Fibroblast of the aortic adventitia (primary cell): ENCODE measurements around the gene FOXP1. TPM values are rescaled to one million over a fixed set of nuclear protein-coding genes. Genes with fewer than 3 reads are reported as not detected.
A peak's percentile ranks its signal among the peaks of the same experiment; 100 is the strongest.

Source experiments
- DNase-seq: peaks from one replicate; pipeline ENCODE4 v3.0.0-alpha.2; 2010; ENCODE audit warnings: low read depth
- H3K4me3 ChIP-seq: 2 replicates; pipeline ENCODE4 v1.5.1; 2011; ENCODE audit warnings: low read depth, mild to moderate bottlenecking, control low read depth, low read length, moderate library complexity
- total RNA-seq: library from RNA; depleted of rRNA; stranded (reverse); fragments of >200 nt; gene quantifications from 2 replicates; pipeline ENCODE4 v1.2.3, GENCODE V29; 2012; ENCODE audit warnings: low replicate concordance
- TF ChIP-seq, protein P1 (sequence below): IDR thresholded peaks from 2 replicates; pipeline ENCODE4 v1.5.1; 2011; ENCODE audit warnings: mild to moderate bottlenecking, low read length, control low read depth, inconsistent platforms; ENCODE audit not compliant: insufficient read depth

The FOXP1 gene
- total RNA-seq, 1 donor: 115 TPM

DNA sequence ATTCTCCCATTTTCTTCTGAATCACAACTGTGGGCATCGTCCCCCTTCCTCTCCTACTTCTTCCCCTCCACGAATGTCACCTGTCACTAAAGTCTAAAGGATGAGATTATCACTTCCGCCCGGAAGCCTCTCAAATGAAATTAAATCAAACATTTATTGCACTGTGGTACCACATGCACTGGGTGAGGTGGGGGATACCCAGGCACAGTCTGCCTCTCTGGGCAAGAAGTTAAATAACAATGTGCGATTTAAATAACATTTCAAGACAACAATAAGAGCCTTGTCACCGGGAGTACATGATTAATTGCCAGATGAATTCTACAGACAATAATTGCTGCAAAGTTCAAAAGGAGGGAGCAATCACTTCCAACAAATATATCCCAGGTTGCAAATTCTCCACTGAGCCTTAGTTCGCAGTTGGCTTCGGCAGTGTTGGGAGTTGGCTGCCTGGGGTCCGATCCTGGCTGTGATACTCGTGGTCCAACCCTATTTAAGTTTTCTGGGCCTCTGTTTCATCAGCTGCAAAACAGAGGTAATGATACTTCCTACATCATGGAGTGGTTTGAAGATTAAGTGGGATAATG, 77.7 kb downstream of the FOXP1 start:
- TF ChIP-seq, protein P1, sequence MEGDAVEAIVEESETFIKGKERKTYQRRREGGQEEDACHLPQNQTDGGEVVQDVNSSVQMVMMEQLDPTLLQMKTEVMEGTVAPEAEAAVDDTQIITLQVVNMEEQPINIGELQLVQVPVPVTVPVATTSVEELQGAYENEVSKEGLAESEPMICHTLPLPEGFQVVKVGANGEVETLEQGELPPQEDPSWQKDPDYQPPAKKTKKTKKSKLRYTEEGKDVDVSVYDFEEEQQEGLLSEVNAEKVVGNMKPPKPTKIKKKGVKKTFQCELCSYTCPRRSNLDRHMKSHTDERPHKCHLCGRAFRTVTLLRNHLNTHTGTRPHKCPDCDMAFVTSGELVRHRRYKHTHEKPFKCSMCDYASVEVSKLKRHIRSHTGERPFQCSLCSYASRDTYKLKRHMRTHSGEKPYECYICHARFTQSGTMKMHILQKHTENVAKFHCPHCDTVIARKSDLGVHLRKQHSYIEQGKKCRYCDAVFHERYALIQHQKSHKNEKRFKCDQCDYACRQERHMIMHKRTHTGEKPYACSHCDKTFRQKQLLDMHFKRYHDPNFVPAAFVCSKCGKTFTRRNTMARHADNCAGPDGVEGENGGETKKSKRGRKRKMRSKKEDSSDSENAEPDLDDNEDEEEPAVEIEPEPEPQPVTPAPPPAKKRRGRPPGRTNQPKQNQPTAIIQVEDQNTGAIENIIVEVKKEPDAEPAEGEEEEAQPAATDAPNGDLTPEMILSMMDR: no peak
- no peak overlapping the region for H3K4me3 ChIP-seq
- no peak for DNase-seq

DNA sequence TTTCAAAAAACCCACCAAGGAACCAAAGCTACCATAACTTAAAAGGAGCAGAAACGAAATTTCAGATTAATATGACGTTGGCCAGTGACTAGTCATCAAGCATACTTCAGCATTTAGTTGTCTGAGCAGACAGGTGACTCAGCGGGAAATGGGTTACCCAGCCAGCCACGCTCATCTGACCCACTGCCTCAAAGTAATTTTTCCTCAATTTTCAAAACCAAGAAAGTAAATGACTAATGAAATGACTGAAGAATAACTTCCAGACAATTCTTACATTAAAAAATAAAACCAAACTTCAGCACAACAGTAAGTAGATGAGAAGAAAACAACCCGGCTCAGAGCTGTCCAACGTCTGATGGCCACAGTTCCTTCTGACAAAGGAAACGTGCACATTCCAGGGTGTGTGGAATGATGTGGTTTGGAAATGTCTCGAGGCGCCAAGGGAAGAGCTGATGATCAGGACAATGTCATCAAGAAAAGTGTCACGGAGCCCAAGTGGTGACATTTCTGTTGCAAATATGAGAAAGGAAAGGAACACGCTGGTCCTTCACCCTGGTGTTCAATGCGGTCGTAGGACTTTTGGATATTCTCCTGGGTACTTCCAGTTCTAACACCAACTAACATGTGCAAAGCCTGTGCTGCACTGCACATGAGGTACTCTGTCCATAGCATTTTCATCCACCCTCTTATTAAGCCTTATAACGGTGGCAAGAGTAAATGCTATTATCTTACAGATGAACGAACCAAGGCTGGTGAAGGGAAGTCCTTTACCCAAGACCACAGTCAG, 79.1 kb downstream of the FOXP1 start:
- DNase-seq: peak; percentile 93
- peak overlapping the region; percentile 38 for H3K4me3 ChIP-seq
- TF ChIP-seq, protein P1: no peak

DNA sequence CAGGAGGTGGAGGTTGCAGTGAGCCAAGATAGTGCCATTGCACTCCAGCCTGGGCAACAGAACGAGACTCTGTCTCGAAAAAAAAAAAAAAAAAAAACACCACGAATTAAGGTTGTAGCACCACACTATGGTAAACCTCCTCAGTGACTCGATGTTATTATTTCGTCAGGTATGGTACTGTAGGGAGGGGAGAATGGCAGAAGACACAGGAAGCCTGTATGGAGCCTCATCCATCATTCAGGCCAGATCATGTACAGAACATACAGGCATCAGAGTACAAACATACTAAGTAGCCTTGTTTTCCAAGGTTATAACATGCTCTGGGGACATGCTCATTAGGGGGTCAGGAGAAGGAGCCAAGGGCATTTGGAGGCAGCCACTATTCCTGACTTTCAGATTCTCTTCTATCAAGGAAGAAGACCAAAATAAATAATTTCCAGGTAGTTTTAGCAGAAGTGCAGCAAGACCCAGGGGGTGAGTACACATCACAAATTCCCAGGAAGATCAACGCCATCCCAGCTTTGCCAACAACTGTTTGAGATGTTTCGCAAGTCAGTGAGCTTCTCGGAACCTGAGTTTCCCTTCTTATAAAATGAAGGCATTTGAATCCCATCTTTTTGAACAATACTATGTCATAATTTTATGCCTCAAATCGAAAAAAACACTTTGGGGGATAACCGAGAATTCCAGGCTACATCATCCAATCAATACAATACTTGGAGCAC, 79.8 kb downstream of the FOXP1 start:
- TF ChIP-seq, protein P1: no peak
- DNase-seq: peak; percentile 91
- peak overlapping the region; percentile 38 for H3K4me3 ChIP-seq

DNA sequence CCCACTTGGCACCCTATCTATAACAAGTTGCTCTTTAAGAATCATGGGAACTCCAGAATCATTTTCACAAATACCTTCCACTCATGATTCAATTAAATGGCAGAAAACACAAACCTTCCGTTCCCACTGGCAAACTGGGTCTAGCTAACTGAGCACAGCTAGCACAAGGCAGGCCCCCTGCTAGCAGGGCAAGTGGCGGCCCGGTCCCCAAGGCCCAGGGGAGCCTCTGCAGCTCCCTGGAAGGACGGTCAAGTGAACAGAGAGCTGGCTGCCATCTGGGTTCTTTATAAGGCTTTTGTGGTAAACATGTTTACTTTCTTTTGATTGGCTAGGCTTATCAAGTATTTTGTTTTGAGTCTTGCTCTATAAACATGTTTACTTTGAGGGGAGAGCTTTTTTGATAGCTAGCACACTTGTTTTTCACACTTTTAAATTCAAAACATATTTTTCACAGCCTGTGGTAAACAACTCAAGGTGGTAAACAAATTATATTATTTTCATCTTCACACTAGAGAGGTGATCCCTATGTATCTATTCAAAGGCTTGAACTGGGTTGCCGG, 81.4 kb downstream of the FOXP1 start:
- DNase-seq: no peak
- TF ChIP-seq, protein P1: no peak
- no peak overlapping the region for H3K4me3 ChIP-seq

DNA sequence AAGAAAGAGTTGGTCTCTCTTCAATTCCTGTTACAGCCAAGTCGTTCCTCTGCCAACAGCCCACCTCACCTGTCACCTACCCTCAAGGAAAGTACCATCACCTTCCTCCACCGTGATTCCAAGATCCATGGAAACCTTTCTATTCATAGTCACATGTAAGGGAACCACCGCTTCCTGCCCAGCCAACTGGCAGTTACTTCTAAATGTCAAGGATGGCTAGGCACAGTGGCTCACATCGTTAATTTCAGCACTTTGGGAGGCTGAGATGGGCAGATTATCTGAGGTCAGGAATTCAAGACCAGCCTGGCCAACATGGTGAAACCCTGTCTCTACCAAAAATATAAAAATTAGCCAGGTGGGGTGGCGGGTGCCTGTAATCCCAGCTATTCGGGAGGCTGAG, 82.8 kb downstream of the FOXP1 start:
- no peak overlapping the region for H3K4me3 ChIP-seq
- TF ChIP-seq, protein P1: no peak
- no peak for DNase-seq

DNA sequence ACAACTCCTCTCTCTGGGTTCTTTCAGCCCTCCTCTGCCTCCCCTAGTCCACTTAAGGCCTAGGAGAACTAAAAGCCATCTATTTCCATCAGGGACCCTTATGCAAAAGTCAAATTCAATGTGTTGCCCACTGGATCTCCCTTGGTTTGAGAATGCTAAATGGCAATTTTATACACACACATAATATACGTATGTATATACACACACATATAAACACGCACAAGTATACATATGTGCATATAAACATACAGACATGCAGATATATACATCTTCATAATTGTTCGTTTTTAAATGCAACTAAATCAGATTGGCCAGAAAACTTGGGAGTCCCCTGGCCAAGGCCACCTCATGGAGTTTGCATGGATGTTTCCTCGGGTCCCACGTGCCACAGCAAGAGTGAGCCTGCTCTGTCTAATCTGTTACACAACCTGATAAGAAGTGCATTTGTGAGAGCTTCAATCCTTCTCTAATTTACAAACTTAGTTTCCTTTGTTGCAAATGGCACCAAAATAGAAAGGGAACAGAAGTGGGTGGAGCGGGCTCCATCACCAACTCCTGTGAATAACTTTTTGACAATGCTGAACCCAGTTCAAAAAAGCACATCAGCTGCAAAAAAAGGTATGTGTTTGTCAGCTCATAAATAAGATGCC, 84.2 kb downstream of the FOXP1 start:
- TF ChIP-seq, protein P1: no peak
- no peak for DNase-seq
- no peak overlapping the region for H3K4me3 ChIP-seq
